Neuronal stem cell (in vitro differentiated cells): ENCODE data around the gene FOXF1.
A peak's percentile ranks its signal among the peaks of the same experiment; 100 is the strongest.

Experiments
- DNase-seq: peaks from one replicate; pipeline ENCODE4 v3.0.0-alpha.2; 2013; ENCODE audit warnings: low spot score
- H2AFZ ChIP-seq: one replicate; pipeline ENCODE4 v1.6.1; 2013; ENCODE audit warnings: mild to moderate bottlenecking, low read length, inconsistent platforms
- H2AK5ac ChIP-seq: 2 replicates; pipeline ENCODE4 v1.6.1; 2013; ENCODE audit warnings: low read depth, mild to moderate bottlenecking, inconsistent platforms, low read length, moderate library complexity, mixed read lengths
- H2BK120ac ChIP-seq: 2 replicates; pipeline ENCODE4 v1.6.1; 2013; ENCODE audit warnings: low read depth, mild to moderate bottlenecking, inconsistent platforms, low read length, moderate library complexity, mixed read lengths
- H2BK12ac ChIP-seq: one replicate; pipeline ENCODE4 v1.6.1; 2013; ENCODE audit warnings: low read length, inconsistent platforms
- H2BK15ac ChIP-seq: 2 replicates; pipeline ENCODE4 v1.6.1; 2013; ENCODE audit warnings: mild to moderate bottlenecking, low read length, inconsistent platforms, mixed read lengths
- H2BK5ac ChIP-seq: one replicate; pipeline ENCODE4 v1.6.1; 2013; ENCODE audit warnings: inconsistent platforms, mild to moderate bottlenecking, low read length, moderate library complexity
- H3K14ac ChIP-seq: one replicate; pipeline ENCODE4 v1.6.1; 2013; ENCODE audit warnings: low read length, inconsistent platforms
- H3K18ac ChIP-seq: 2 replicates; pipeline ENCODE4 v1.6.1; 2013; ENCODE audit warnings: low read length, inconsistent platforms
- H3K23ac ChIP-seq: 2 replicates; pipeline ENCODE4 v1.6.1; 2013; ENCODE audit warnings: low read depth, mild to moderate bottlenecking, mixed read lengths, low read length, inconsistent platforms; ENCODE audit not compliant: poor library complexity
- H3K27ac ChIP-seq: replicated peaks from 3 replicates; pipeline ENCODE4 v1.5.1; 2013; ENCODE audit warnings: low read length, inconsistent platforms
- H3K27me3 ChIP-seq, 3 experiments: 2 replicates each; pipeline ENCODE4 v1.6.1; 2013; ENCODE audit warnings: low read length in 3 of 3, mild to moderate bottlenecking in 2 of 3, inconsistent platforms in 1 of 3, low read depth in 1 of 3, mixed read lengths in 1 of 3, moderate library complexity in 1 of 3; ENCODE audit not compliant: control insufficient read depth in 3 of 3, insufficient read depth in 3 of 3
- H3K36me3 ChIP-seq, 2 donors: replicated peaks in 1 of 2; 2 replicates each; pipeline ENCODE4 v1.6.1; 2013; ENCODE audit warnings: low read length in 2 of 2; ENCODE audit not compliant: control insufficient read depth in 2 of 2, insufficient read depth in 2 of 2
- H3K4ac ChIP-seq: 2 replicates; pipeline ENCODE4 v1.6.1; 2013; ENCODE audit warnings: inconsistent platforms, mild to moderate bottlenecking, low read length, moderate library complexity
- H3K4me1 ChIP-seq, 2 donors: 1 replicate in 1 of 2; 2 replicates in 1 of 2; pipeline ENCODE4 v1.6.1; 2013; ENCODE audit warnings: low read length in 2 of 2, low read depth in 1 of 2; ENCODE audit not compliant: control insufficient read depth in 2 of 2, insufficient read depth in 1 of 2
- H3K4me2 ChIP-seq: one replicate; pipeline ENCODE4 v1.6.1; 2013; ENCODE audit warnings: mild to moderate bottlenecking, low read length, inconsistent platforms; ENCODE audit not compliant: insufficient read depth, poor library complexity, severe bottlenecking
- H3K4me3 ChIP-seq, 2 donors: 2 replicates each; pipeline ENCODE4 v1.5.1; 2013; ENCODE audit warnings: low read length in 2 of 2, mild to moderate bottlenecking in 2 of 2, inconsistent platforms in 1 of 2, moderate library complexity in 1 of 2
- H3K79me1 ChIP-seq: one replicate; pipeline ENCODE4 v1.6.1; 2013; ENCODE audit warnings: low read depth, mild to moderate bottlenecking, inconsistent platforms, low read length, moderate library complexity
- H3K9ac ChIP-seq: one replicate; pipeline ENCODE4 v1.6.1; 2013; ENCODE audit warnings: mild to moderate bottlenecking, low read depth, low read length, inconsistent platforms; ENCODE audit not compliant: poor library complexity
- H3K9me3 ChIP-seq, 2 donors: replicated peaks in 1 of 2; 2 replicates each; pipeline versions ENCODE3 to v1.6.1; 2013; ENCODE audit warnings: low read length in 2 of 2, mild to moderate bottlenecking in 2 of 2, inconsistent platforms in 1 of 2, low read depth in 1 of 2, mixed read lengths in 1 of 2, moderate library complexity in 1 of 2; ENCODE audit not compliant: control insufficient read depth in 2 of 2, insufficient read depth in 1 of 2
- H4K8ac ChIP-seq: one replicate; pipeline ENCODE4 v1.6.1; 2013; ENCODE audit warnings: low read depth, mild to moderate bottlenecking, inconsistent platforms, low read length, moderate library complexity
- H4K91ac ChIP-seq: one replicate; pipeline ENCODE4 v1.6.1; 2013; ENCODE audit warnings: low read length, low read depth, mild to moderate bottlenecking, inconsistent platforms; ENCODE audit not compliant: poor library complexity
- WGBS, 2 donors: extraction: QIAGEN DNeasy Blood & Tissue Kit; methylation state at CpG; one replicate each; pipeline ENCODE4 v1.1.7; 2013; ENCODE audit warnings: missing lambda C conversion rate in 2 of 2, mixed read lengths in 1 of 2; ENCODE audit not compliant: insufficient read length in 2 of 2, insufficient replicate concordance in 1 of 2; ENCODE audit errors: extremely low coverage in 2 of 2; 5-methylcytosine and 5-hydroxymethylcytosine counted together

Gene FOXF1

GRCh38 chr16:86563469-86564345 lies 53.4 kb downstream of the FOXF1 start:
- Histone ChIP-seq H2AFZ (peak overlapping the region; percentile 84), H3K27ac (no peak overlapping the region), H3K4me1 (peaks cover 0 to 3% of the 10 kb centered on the region in 2 donors)

More at GRCh38 chr16:86563469-86564345, 53.4 kb downstream of the FOXF1 start:
- Histone ChIP-seq H2BK15ac (no peak overlapping the region), H4K8ac (no peak overlapping the region), H3K4me2 (no peak overlapping the region), H3K9ac (no peak overlapping the region), H2BK120ac (no peak overlapping the region), H2AK5ac (no peak overlapping the region), H3K36me3 (no peaks in the 10 kb centered on the region), H3K79me1 (no peaks in the 10 kb centered on the region), H2BK5ac (no peak overlapping the region), H4K91ac (no peak overlapping the region), H3K9me3 (peaks cover 0 to 2% of the 10 kb centered on the region in 2 donors), H3K23ac (no peak overlapping the region), H3K27me3 (peaks cover 30 to 48% (median 45%) of the 10 kb centered on the region in 3 experiments), H3K4me3 (peak overlapping the region in 1 of 2 donors; percentile 2), H2BK12ac (no peak overlapping the region), H3K14ac (no peak overlapping the region), H3K18ac (no peak overlapping the region), H3K4ac (no peak overlapping the region)
- DNase-seq: peak; percentile 90
- no CpG with 5 or more reads among the region's 41 CpGs for WGBS, 2 donors
